SK-N-DZ (cell line): ENCODE measurements around the gene ZSWIM6.

Source experiments
- DNase-seq: peaks from one replicate; pipeline ENCODE4 v3.0.0-alpha.2; 2015; ENCODE audit warnings: low spot score

ZSWIM6 gene

GRCh38 chr5:61587125-61587524, 255.1 kb downstream of the ZSWIM6 start:
- DNase-seq = no peak

- no peak for DNase-seq
Observed at GRCh38 chr5:61588216-61588615, 256.2 kb downstream of the ZSWIM6 start.

- no peak for DNase-seq
Observed at GRCh38 chr5:61589946-61590345, 257.9 kb downstream of the ZSWIM6 start.

- DNase-seq = no peak
Observed at GRCh38 chr5:61590473-61590872, 258.4 kb downstream of the ZSWIM6 start.

GRCh38 chr5:61591859-61592258, 259.8 kb downstream of the ZSWIM6 start:
- no peak for DNase-seq

- no peak for DNase-seq
Observed at GRCh38 chr5:61595426-61595825, 263.4 kb downstream of the ZSWIM6 start.
